Skin epidermis (tissue), 12 donors: ENCODE data around the gene PFN3.

Experiments used
- H3K27ac ChIP-seq, 21 experiments: fragments of 200-600 bp; sonication (generic) in 11 of 21; one replicate each; pipeline ENCODE4 v1.5.0; 2020; ENCODE audit warnings: mild to moderate bottlenecking in 3 of 21, inconsistent platforms in 2 of 21, moderate library complexity in 2 of 21
- H3K4me3 ChIP-seq, 7 experiments: fragments of 200-600 bp; sonication (generic) in 2 of 7; one replicate each; pipeline ENCODE4 v1.5.0; 2020; ENCODE audit warnings: inconsistent platforms in 2 of 7, mild to moderate bottlenecking in 2 of 7, moderate library complexity in 1 of 7

Gene PFN3

DNA sequence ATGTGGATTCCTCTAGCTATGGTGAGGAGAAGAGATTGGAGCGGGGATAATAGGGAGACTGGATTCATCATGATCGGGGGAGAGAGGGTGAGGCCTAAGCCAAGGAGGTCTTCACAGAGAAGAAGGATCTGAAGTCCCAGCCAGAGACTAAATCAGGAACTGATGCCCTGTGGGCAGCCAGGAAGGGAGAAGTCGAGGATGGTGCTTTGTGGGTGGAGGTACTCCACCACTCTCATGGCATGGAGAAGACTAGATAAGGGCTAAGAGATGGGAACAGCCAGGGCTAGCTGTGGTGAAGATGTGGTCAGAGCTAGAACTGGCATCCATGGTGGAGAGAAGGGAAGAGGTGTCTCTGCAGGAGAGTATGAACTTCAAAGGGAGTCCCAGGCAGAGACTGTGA lies 45.8 kb downstream of the PFN3 start:
- Histone ChIP-seq H3K4me3 (no peak overlapping the region), H3K27ac (no peak overlapping the region)

DNA sequence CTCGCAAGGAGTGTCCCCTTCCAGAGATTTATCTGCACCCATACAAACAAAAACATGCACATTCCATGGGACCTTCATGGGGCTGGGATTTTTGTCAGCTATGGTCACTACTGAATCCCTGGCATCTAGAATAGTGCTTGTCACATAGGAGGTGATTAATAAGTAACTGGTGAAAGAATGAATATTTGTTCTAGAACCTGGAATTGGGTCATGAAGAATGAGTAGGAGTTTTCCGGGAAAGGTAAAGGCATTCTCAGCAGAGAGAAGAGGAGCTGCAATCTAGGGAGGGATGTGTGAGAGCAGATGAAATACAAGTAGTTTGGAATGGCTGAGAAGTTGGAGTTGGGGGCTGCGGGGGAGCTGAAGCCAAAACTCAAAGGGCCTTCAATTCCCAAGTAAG lies 46.2 kb downstream of the PFN3 start:
- H3K27ac ChIP-seq = no peak overlapping the region
- no peak overlapping the region for H3K4me3 ChIP-seq

DNA sequence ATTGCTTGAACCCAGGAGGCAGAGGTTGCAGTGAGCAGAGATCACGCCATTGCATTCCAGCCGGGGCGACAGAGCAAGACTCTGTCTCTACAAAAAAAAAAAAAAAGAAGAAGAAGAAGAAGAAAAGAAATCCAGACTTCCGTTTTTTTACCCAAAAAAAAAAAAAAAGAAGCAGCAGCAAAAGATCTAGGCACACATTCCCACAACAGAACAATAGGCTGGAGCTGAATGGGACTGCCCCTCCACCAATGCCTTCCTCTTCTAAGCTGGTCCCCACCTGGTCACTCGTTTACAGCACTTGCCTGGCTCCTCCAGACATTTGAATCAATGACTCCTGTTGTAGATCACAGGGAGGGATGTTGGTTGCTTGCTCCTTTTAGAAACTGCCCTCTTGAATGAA lies 47.4 kb downstream of the PFN3 start:
- Histone ChIP-seq H3K27ac (peak overlapping the region in 1 of 21 experiments; percentile 97), H3K4me3 (no peak overlapping the region)

DNA sequence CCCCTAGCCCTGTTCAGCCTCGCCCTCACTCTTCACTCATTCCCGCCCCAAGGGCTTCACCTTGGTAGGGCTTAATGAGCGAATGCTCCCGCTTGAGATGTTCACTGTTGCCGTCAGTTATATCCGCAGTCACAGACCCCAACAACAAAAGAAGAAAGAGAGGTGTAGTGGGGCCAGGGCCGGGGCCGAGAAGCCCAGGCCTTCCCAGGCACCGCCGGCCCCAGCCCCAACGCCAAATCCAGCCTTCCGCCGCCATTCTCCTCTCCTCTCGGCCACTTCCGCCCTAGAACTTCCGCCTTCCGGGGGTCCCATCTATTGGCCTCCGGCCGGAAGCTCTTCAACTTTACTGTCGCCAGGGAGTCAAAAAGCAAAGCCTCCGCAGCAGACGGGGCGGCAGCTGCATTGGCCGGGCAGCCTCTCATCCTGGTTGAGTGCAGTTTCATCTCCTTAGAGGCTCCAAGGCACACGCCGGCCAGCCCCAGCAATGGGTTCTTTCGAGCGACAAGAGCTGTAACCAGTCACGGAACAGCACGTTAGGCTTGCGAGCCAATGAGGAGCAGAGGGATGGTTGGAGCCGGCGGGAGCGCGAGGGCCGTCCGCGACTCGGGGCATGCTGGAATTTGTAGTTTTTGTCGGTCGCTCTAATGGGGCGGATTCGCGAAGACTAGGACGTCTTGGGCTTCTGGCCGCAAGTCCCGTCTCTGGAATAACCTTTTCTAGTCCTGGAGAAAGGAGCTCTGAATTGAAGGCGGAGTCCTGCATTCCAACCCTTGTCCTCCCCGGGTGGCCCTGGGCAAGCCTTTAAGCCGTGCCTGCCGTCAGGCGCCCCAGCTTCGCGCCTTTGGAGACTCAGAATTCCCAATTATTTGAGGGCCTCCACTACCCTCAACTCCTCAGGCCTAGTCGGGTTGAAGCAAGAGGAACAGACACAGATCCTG lies 48.8 kb downstream of the PFN3 start, which contains the start of gene LMAN2:
Gene LMAN2 (minus strand): TSS at position 277 of the 938 bp plus-strand sequence. CDS start 21 bp downstream, at position 256.
- Histone ChIP-seq H3K4me3 (peak within 1 kb of the TSS; percentile 68 to 97 (median 87)), H3K27ac (peak within 1 kb of the TSS; percentile 84 to 99 (median 95))

DNA sequence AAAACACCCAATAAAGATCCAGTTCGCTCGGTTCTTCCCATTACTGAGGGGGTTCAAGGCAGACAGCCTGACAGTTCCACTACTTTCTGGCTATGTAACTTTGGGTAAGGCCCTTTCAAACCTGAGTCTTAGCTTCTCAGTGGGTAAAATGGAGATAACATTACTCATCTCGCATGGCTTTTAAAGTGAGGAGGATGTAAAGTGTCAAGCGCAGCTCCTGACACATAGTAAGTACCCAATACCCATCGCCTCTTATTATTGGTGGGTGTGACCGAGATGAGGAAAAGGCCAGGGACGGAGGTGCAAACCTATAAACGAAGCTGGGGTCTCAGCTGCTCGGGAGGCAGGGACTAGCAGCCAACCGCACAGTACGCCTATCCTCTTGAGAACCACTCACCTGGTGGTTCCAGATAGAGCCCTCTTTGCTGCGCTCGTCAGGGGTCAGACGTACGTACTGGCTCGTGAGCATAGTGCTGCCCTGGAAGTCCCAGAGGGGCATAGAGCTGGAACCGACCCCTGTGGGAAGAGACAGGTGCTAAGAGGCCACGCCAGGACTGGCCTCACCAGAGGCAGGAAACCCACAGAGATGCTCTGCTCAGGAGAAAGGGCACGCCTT lies 49.6 kb downstream of the PFN3 start:
- Histone ChIP-seq H3K4me3 (peak overlapping the region; percentile 68 to 97 (median 87)), H3K27ac (peak overlapping the region; percentile 84 to 99 (median 95))
